Spleen (tissue), 7 donors: Measurements from ENCODE around the gene TMEM132C.

Experiments
- POLR2A ChIP-seq, 3 donors: fragments of 450-650 bp; IDR thresholded peaks; one replicate each; pipeline ENCODE4 v1.5.1; 2017; ENCODE audit warnings: antibody characterized with exemption in 3 of 3, mild to moderate bottlenecking in 1 of 3
- TF ChIP-seq, protein P1 (sequence below), 11 experiments: fragments of 200-600 bp in 7 of 11; fragments of 450-650 bp in 4 of 11; sonication (generic) in 4 of 11; IDR thresholded peaks in 8 of 11; conservative IDR thresholded peaks in 3 of 11; 1 replicate in 7 of 11; 2 replicates in 4 of 11; pipeline versions ENCODE4 v1.4.0 to v1.8.0; 2016 to 2021; ENCODE audit warnings: antibody characterized with exemption in 11 of 11, inconsistent platforms in 4 of 11, mild to moderate bottlenecking in 1 of 11
- donor health status: DM: no; HTN: no; CAD: no; lungs with moderate emphysema.
- donor health status: DM: no; HTN: no; CAD: no.
- donor health status: DM: no; HTN: no; CAD: no.

DNA sequence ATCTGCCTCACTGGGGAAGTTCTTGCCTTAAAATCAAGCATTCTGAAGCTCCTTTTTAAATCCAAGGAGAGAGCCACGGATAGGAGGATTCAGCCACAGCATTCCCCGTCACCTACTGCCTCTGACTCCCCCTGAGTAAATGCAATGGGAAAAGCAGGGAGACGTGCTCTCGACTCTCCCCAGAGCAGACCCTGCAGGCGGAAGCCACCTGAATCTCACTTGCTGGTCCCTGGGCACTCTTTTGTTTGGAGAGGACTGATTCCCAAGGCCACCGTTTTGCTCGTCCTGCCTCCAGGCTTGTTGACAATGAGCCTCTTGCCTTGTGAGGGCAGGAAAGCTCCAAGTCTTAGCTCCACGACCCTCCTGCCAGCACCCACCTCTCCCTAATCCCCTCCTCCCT, 352.3 kb downstream of the TMEM132C start:
- TF ChIP-seq, protein P1, sequence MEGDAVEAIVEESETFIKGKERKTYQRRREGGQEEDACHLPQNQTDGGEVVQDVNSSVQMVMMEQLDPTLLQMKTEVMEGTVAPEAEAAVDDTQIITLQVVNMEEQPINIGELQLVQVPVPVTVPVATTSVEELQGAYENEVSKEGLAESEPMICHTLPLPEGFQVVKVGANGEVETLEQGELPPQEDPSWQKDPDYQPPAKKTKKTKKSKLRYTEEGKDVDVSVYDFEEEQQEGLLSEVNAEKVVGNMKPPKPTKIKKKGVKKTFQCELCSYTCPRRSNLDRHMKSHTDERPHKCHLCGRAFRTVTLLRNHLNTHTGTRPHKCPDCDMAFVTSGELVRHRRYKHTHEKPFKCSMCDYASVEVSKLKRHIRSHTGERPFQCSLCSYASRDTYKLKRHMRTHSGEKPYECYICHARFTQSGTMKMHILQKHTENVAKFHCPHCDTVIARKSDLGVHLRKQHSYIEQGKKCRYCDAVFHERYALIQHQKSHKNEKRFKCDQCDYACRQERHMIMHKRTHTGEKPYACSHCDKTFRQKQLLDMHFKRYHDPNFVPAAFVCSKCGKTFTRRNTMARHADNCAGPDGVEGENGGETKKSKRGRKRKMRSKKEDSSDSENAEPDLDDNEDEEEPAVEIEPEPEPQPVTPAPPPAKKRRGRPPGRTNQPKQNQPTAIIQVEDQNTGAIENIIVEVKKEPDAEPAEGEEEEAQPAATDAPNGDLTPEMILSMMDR (IDR thresholded peaks at IDR 0.05 in 8 of 11, conservative IDR thresholded peaks at IDR 0.05 in 3 of 11): no peak
- no peak for TF ChIP-seq POLR2A (IDR thresholded peaks at IDR 0.05)
